Gastrocnemius medialis (tissue), 4 donors: Measurements from ENCODE around the gene TMEM217.
"Not testable (repeated sequence)": the region's sequence is repeated elsewhere in the genome, so short reads cannot be mapped to it uniquely, and the experiment has no call there.

Experiments used
- CTCF ChIP-seq, 5 experiments: fragments of 450-650 bp in 3 of 5; fragments of 200-600 bp in 2 of 5; sonication (generic) in 2 of 5; IDR thresholded peaks in 4 of 5; conservative IDR thresholded peaks in 1 of 5; 1 replicate in 4 of 5; 2 replicates in 1 of 5; pipeline ENCODE4 v1.5.1; 2016 to 2019; ENCODE audit warnings: antibody characterized with exemption in 5 of 5, mild to moderate bottlenecking in 3 of 5, moderate library complexity in 3 of 5
- POLR2A ChIP-seq, 2 donors: fragments of 450-650 bp; IDR thresholded peaks; one replicate each; pipeline ENCODE4 v1.6.1; 2017; ENCODE audit warnings: antibody characterized with exemption in 2 of 2, mild to moderate bottlenecking in 2 of 2, moderate library complexity in 2 of 2

GRCh38 chr6:37194886-37195285 is 63.1 kb downstream of the TMEM217 start:
- not testable (repeated sequence) for TF ChIP-seq CTCF (IDR thresholded peaks at IDR 0.05 in 4 of 5, conservative IDR thresholded peaks at IDR 0.05 in 1 of 5); POLR2A (IDR thresholded peaks at IDR 0.05)
